ENCODE data around the gene OR52N1.

DNA sequence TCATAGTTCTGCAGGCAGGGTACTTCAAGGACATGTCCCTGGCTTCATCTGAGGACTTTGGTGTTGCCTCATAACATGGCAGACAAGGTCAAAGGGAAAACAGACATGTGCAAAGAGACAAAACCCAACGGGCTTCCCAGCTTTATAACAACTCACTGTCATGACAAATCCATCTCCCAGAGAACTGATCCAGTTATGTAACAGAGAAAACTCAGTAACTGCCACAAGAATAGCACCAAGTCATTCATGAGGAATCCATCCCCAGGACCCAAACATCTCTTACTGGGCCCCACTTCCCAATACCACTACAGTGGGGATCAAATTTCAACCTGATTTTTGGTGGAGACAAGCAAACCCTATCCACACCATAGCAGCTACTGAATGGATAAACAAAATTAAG, 24.0 kb downstream of the OR52N1 start:
- no peak for TF ChIP-seq OSR1 (CRISPR knock-in tag; IDR thresholded peaks at IDR 0.05)
- TF ChIP-seq, protein P1, sequence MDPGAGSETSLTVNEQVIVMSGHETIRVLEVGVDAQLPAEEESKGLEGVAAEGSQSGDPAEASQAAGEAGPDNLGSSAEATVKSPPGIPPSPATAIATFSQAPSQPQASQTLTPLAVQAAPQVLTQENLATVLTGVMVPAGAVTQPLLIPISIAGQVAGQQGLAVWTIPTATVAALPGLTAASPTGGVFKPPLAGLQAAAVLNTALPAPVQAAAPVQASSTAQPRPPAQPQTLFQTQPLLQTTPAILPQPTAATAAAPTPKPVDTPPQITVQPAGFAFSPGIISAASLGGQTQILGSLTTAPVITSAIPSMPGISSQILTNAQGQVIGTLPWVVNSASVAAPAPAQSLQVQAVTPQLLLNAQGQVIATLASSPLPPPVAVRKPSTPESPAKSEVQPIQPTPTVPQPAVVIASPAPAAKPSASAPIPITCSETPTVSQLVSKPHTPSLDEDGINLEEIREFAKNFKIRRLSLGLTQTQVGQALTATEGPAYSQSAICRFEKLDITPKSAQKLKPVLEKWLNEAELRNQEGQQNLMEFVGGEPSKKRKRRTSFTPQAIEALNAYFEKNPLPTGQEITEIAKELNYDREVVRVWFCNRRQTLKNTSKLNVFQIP (CRISPR knock-in tag; IDR thresholded peaks at IDR 0.05; ENCODE audit: borderline replicate concordance, low read depth), result no peak
- TF ChIP-seq, protein P2, sequence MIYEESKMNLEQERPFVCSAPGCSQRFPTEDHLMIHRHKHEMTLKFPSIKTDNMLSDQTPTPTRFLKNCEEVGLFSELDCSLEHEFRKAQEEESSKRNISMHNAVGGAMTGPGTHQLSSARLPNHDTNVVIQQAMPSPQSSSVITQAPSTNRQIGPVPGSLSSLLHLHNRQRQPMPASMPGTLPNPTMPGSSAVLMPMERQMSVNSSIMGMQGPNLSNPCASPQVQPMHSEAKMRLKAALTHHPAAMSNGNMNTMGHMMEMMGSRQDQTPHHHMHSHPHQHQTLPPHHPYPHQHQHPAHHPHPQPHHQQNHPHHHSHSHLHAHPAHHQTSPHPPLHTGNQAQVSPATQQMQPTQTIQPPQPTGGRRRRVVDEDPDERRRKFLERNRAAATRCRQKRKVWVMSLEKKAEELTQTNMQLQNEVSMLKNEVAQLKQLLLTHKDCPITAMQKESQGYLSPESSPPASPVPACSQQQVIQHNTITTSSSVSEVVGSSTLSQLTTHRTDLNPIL (CRISPR knock-in tag; IDR thresholded peaks at IDR 0.05; ENCODE audit: low read depth), result no peak
- no peak for TF ChIP-seq ISL1 (CRISPR knock-in tag; IDR thresholded peaks at IDR 0.05)
- no peak for TF ChIP-seq ESRRG (CRISPR knock-in tag; IDR thresholded peaks at IDR 0.05)
- TF ChIP-seq GLIS3 (CRISPR knock-in tag; IDR thresholded peaks at IDR 0.05), result no peak
- TF ChIP-seq CSRNP3 (CRISPR knock-in tag; IDR thresholded peaks at IDR 0.05), result no peak
- TF ChIP-seq, protein P3, sequence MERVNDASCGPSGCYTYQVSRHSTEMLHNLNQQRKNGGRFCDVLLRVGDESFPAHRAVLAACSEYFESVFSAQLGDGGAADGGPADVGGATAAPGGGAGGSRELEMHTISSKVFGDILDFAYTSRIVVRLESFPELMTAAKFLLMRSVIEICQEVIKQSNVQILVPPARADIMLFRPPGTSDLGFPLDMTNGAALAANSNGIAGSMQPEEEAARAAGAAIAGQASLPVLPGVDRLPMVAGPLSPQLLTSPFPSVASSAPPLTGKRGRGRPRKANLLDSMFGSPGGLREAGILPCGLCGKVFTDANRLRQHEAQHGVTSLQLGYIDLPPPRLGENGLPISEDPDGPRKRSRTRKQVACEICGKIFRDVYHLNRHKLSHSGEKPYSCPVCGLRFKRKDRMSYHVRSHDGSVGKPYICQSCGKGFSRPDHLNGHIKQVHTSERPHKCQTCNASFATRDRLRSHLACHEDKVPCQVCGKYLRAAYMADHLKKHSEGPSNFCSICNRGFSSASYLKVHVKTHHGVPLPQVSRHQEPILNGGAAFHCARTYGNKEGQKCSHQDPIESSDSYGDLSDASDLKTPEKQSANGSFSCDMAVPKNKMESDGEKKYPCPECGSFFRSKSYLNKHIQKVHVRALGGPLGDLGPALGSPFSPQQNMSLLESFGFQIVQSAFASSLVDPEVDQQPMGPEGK (CRISPR knock-in tag; IDR thresholded peaks at IDR 0.05; ENCODE audit: borderline replicate concordance), result no peak
- no peak for TF ChIP-seq SNAI2 (CRISPR knock-in tag; IDR thresholded peaks at IDR 0.05)
